Tongue (tissue), 1 donor: ENCODE measurements around the gene ANXA10. TPM values are rescaled to one million over a fixed set of nuclear protein-coding genes. Genes with fewer than 3 reads are reported as not detected.

Experiments used
- total RNA-seq: library from RNA; depleted of rRNA; stranded (reverse); fragments of >200 nt; gene quantifications from one replicate; pipeline ENCODE4 v1.2.3, GENCODE V29; 2014

ANXA10 gene
- total RNA-seq, 1 donor from 2014 or later = not detected

Other genes starting within 250 kb of the ANXA10 start
- gene DDX60, start 226.2 kb downstream of the ANXA10 start, total RNA-seq = 14.0 TPM